ENCODE results near the gene PDK4. TPM values are rescaled to one million over a fixed set of nuclear protein-coding genes. Genes with fewer than 3 reads are reported as not detected.
A peak's percentile ranks its signal among the peaks of the same experiment; 100 is the strongest.

Gene PDK4
- total RNA-seq, 1 donor from 2014 or later, result 227 TPM

DNA sequence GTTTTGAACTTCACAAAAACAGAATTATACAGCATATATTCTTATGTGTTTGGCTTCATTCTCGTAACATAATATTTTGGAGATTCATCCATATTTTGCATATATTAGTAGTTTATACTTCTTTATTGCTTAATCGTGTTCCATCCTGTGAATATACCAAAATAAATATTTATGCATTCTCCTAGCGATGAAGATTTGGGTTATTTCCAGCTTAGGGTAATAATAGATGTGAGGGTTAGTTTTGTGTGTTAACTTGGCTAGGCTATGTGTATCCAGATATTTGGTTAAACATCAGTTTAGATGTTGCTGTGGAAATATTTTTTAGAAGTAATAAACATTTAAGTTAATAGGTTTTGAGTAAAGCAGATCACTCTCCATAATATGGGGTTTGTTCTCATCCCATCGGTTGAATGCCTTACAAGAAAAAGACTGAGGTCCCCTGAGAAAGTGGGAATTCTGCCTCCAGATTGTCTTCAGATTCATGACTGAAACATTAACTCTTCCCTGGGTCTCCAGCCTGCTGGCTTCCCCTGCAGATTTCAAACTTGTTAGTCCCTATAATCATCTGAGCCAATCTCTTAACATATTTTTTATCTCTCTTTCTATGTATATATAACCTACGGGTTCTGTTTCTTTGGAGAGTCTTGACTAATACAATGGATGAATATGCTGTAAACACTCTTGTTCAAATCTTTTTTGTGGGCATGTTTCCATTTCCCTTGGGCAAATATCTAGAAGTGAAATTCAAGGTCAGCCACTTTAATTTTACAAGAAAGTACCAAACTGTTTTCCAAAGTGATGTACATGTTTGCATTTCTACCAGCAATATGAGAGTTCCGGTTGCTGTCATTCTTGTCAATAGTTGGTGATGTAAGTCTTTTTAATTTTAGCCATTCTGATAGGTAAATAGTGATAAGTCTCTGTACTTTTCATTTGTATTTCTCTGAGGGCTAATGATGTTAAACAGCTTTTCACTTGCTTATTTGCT, 48.7 kb downstream of the PDK4 start:
- Histone ChIP-seq H3K27me3 (no peaks in the 10 kb centered on the region), H3K27ac (no peak overlapping the region), H3K4me3 (no peak overlapping the region), H3K9me3 (no peaks in the 10 kb centered on the region), H3K4me1 (peaks cover 8 to 49% of the 10 kb centered on the region in 2 donors), H3K36me3 (no peaks in the 10 kb centered on the region)
- TF ChIP-seq CTCF (IDR thresholded peaks at IDR 0.05), result no peak
- intact Hi-C loops (cut with DNase I), result no loop called here
- DNase-seq (ENCODE audit: low spot score in 2 of 2), result no peak

DNA sequence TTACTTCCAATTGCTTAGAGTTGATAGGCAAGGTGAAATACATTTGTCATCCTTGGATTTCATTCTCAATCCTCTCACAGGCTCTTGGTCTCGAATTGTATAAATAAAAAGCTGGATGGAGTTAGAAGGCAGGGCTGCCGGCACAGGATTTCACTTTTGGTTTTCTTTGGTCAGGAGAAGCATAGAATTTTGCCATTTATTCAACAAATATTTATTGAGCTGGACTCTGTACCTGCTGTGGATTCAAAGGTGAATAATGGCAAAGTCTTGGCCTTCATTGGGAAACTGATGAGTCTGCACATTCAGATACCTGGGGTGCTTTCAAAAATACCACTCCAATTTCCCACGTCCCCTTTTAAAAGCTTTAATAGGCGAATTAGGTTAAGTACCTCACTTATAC, 49.7 kb downstream of the PDK4 start:
- Histone ChIP-seq H3K36me3 (no peaks in the 10 kb centered on the region), H3K9me3 (no peaks in the 10 kb centered on the region), H3K4me1 (peaks cover 8 to 49% of the 10 kb centered on the region in 2 donors), H3K27me3 (no peaks in the 10 kb centered on the region), H3K4me3 (no peak overlapping the region), H3K27ac (peak overlapping the region; percentile 32 to 46)
- intact Hi-C loops (cut with DNase I), result no loop called here
- TF ChIP-seq CTCF (IDR thresholded peaks at IDR 0.05), result no peak
- DNase-seq (ENCODE audit: low spot score in 2 of 2), result no peak

- peaks cover 8 to 43% of the 10 kb centered on the region in 2 donors for H3K4me1 ChIP-seq
- no peak for TF ChIP-seq CTCF (IDR thresholded peaks at IDR 0.05)
- H3K4me3 ChIP-seq, result peak overlapping the region; percentile 36 to 55
- intact Hi-C loops (cut with DNase I), result loop anchor here (1.0 to 2.0 kb wide), 3 partner anchors 19 to 139 kb away; partner anchors contain the start of gene PDK4
- H3K9me3 ChIP-seq, result no peaks in the 10 kb centered on the region
- no peaks in the 10 kb centered on the region for H3K27me3 ChIP-seq
- H3K36me3 ChIP-seq, result no peaks in the 10 kb centered on the region
- peak overlapping the region; percentile 50 to 60 for H3K27ac ChIP-seq
- no peak for DNase-seq (ENCODE audit: low spot score in 2 of 2)
Measured at GRCh38 chr7:95545673-95546072, 50.6 kb downstream of the PDK4 start.

DNA sequence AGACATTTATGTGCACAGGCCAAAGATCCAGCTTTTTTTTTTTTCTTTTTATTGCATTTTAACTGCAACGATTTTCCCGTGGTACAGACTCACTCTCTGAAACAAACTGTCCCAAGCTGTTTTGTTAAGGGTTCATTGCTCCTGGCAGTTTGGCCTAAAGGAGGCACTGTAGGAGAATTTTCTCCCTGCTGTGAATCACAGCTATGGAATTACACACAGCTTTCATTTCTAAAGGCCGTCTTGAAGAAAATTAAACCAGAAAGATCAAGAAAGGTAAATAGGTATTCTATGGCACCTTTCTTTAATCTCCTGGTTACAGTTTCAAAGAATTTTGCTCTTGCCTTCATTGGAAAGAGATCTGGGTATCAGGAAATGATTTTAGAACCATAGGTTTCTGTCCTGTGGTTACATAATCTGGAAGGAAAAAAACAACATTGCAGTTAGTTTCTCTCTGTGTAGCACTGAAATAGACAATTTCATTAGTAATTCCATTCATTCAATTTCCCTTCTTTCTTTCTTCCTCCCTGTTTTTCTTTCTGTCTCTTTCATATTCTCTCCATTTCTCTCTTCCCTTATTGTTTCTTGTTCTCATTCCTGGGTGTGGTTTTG, 51.2 kb downstream of the PDK4 start:
- no peaks in the 10 kb centered on the region for H3K27me3 ChIP-seq
- H3K27ac ChIP-seq, result peak overlapping the region; percentile 50 to 60
- peaks cover 6 to 39% of the 10 kb centered on the region in 2 donors for H3K4me1 ChIP-seq
- peak overlapping the region; percentile 36 to 55 for H3K4me3 ChIP-seq
- intact Hi-C loops (cut with DNase I), result loop anchor here (1.0 to 2.0 kb wide), 3 partner anchors 18 to 139 kb away; partner anchors contain the start of gene PDK4
- no peaks in the 10 kb centered on the region for H3K36me3 ChIP-seq
- peak in 1 of 2 donors; percentile 81 for DNase-seq (ENCODE audit: low spot score in 2 of 2)
- no peaks in the 10 kb centered on the region for H3K9me3 ChIP-seq
- TF ChIP-seq CTCF (IDR thresholded peaks at IDR 0.05), result peak; percentile 41 to 76 (median 72)

DNA sequence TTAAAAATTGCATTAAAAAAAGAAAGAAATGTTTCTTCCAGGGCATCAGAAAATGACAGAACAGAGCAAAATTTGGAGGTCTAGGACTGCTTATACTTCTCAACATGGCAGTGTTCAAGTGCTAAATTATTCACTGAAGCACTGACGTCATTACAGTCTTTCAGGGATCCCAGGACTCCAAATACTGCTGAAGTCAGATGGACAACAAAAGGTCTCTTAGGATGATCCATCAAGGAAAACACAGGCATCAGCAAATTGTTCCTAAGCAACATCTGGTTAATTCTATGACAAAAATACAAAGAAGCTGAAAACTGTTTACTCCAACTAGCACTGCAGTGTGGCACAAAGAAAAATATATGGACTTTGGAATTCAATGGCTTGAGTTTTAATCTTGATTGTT, 52.1 kb downstream of the PDK4 start:
- Histone ChIP-seq H3K4me1 (peaks cover 6 to 30% of the 10 kb centered on the region in 2 donors), H3K9me3 (no peaks in the 10 kb centered on the region), H3K27me3 (no peaks in the 10 kb centered on the region), H3K4me3 (no peak overlapping the region), H3K36me3 (no peaks in the 10 kb centered on the region), H3K27ac (no peak overlapping the region)
- no peak for DNase-seq (ENCODE audit: low spot score in 2 of 2)
- intact Hi-C loops (cut with DNase I), result loop anchor here (2.0 kb wide), 1 partner anchor 17 kb away; no protein-coding TSS in a partner anchor
- no peak for TF ChIP-seq CTCF (IDR thresholded peaks at IDR 0.05)

Data from ascending aorta (tissue), 2 donors.